Astrocyte of the hippocampus (primary cell): ENCODE data around the gene SPESP1.

ENCODE experiments used
- DNase-seq: peaks from one replicate; pipeline ENCODE4 v3.0.0; 2011; ENCODE audit warnings: low read depth, low spot score

SPESP1 gene

GRCh38 chr15:68991723-68992122, 61.4 kb downstream of the SPESP1 start:
- DNase-seq, result peak; percentile 21

DNA sequence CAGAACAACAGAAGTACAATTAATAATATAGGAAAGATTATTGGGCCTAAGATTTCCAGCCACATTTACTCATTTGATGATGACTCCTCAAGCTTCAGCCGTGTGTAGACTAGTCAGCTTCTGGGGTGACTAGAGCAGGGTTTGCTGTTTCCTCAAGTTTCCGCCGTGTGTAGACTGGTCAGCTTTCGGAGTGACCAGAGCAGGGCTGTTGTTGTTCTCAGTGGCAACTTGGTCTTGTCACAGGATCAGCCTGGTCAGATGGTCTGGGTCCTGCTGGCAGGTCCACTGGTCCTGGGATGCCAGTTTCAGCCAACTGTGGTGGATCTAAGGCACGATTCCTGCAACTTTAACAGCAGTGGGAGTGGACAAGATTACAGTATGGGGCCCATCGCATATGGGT, 62.4 kb downstream of the SPESP1 start:
- no peak for DNase-seq

GRCh38 chr15:68993276-68993675, 63.0 kb downstream of the SPESP1 start:
- no peak for DNase-seq

GRCh38 chr15:68994149-68994548, 63.8 kb downstream of the SPESP1 start:
- peak; percentile 88 for DNase-seq

DNA sequence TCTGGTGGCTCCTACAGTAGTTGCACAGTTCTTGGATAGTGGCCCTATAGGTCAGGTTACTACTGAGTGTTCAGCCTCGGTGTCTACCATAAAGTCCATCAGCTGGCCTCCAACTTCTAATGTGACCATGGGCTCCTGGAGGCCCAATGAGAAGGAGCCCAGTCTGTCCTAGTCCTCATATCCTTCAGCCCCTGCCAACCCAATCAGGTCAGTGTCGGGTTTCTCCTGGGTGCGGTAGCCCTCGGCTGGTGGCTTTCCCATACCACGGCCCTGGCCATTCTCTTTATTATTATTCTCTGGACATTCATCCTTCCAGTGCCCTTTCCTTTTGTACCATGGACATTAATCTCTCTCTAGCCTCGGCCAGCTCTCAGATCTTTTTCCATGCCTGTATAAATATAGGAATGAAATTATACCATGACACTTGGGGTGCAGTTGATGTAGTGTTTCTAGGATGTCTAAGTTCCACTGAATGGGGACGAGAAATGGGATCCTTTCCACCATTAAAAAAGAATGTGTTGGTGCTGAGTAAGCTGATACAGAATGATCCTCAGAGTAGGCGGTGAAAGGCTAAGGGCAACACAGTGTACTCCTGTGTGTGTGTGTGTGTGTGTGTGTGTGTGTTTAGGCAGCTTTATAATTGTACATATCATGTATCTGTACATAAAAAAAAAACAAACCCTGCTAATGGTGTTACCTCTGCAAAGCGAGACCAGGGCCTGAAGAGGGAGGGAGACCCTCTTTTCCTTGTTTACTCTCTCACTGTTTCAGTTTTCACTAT, 64.8 kb downstream of the SPESP1 start:
- DNase-seq, result no peak
